HCT116 (cell line): ENCODE measurements around the gene MXI1. TPM values are rescaled to one million over a fixed set of nuclear protein-coding genes. Genes with fewer than 3 reads are reported as not detected.

Experiments used
- ATAC-seq: fragments of 200-7000 bp; cut with Tn5 transposase; 2 replicates; pipeline ENCODE4 v1.9.1; 2020; ENCODE audit warnings: mild to moderate bottlenecking, moderate library complexity
- BruUV-seq: library from RNA; stranded (reverse); fragments of 400-500 nt; replicated peaks from 2 replicates; lab custom pipeline; 2021; lab: Mats Ljungman, UMichigan
- CTCF ChIA-PET: fragments of 300-600 bp; sonication (Branson Sonifier 250); formaldehyde crosslinking; loops from one replicate; lab custom pipeline; 2021; ENCODE audit warnings: antibody characterized with exemption; lab: Charles Lee
- POLR2A ChIA-PET: fragments of 300-600, 350-600 bp; sonication (Branson Sonifier 250); formaldehyde crosslinking; loops from one replicate; lab custom pipeline; 2021; ENCODE audit warnings: antibody characterized with exemption; lab: Charles Lee
- RAD21 ChIA-PET, 2 experiments: fragments of 300-600 bp; sonication (Branson Sonifier 250); formaldehyde crosslinking; loops; one replicate each; lab custom pipeline; 2023; ENCODE audit warnings: low total read pairs in 2 of 2; ENCODE audit not compliant: uncharacterized antibody in 2 of 2, unreplicated experiment in 2 of 2, low non-redundant PET in 1 of 2; lab: Charles Lee
- DNase-seq: peaks from one replicate; pipeline ENCODE4 v3.0.0-alpha.2; 2010; ENCODE audit warnings: low read depth, low spot score
- H2AFZ ChIP-seq: fragments of 200-600 bp; shearing (Covaris generic), sonication (generic); 2 replicates; pipeline ENCODE4 v1.6.1; 2017; ENCODE audit warnings: low read depth, mixed run types, mixed read lengths, antibody characterized with exemption, low read length; ENCODE audit not compliant: poor library complexity, severe bottlenecking
- H3K27ac ChIP-seq: 2 replicates; pipeline ENCODE4 v1.5.1; 2012; ENCODE audit warnings: low read depth, low read length
- H3K27me3 ChIP-seq: fragments of 200-600 bp; sonication (generic); 2 replicates; pipeline ENCODE4 v1.6.1; 2016; ENCODE audit warnings: mixed run types, low read length, mixed read lengths; ENCODE audit not compliant: insufficient read depth
- H3K36me3 ChIP-seq, 2 experiments: fragments of 200-500 bp in 1 of 2; fragments of 200-600 bp in 1 of 2; sonication (Bioruptor generic) in 1 of 2; sonication (generic) in 1 of 2; 2 replicates each; pipeline versions ENCODE4 v1.5.1 to v1.6.1; 2014 to 2016; ENCODE audit warnings: low read length in 2 of 2, inconsistent platforms in 1 of 2, mixed read lengths in 1 of 2, mixed run types in 1 of 2; ENCODE audit not compliant: insufficient read depth in 2 of 2, control insufficient read depth in 1 of 2
- H3K4me1 ChIP-seq, 2 experiments: fragments of 200-600 bp in 1 of 2; sonication (generic) in 1 of 2; 2 replicates each; pipeline versions ENCODE4 v1.5.1 to v1.6.1; 2012 to 2017; ENCODE audit warnings: low read length in 2 of 2, inconsistent platforms in 1 of 2, mild to moderate bottlenecking in 1 of 2, mixed read lengths in 1 of 2, mixed run types in 1 of 2, moderate library complexity in 1 of 2; ENCODE audit not compliant: insufficient read depth in 2 of 2, control insufficient read depth in 1 of 2
- H3K4me2 ChIP-seq: fragments of 200-600 bp; sonication (generic); 2 replicates; pipeline ENCODE4 v1.6.1; 2017; ENCODE audit warnings: mixed run types, low read length, mixed read lengths
- H3K4me3 ChIP-seq, 2 experiments: fragments of 200-600 bp in 1 of 2; sonication (generic) in 1 of 2; replicated peaks in 1 of 2; 2 replicates each; pipeline ENCODE4 v1.5.1; 2011 to 2016; ENCODE audit warnings: low read length in 2 of 2, control low read depth in 1 of 2, low read depth in 1 of 2, mild to moderate bottlenecking in 1 of 2, mixed read lengths in 1 of 2, mixed run types in 1 of 2
- H3K79me2 ChIP-seq: fragments of 200-600 bp; sonication (generic); 2 replicates; pipeline ENCODE4 v1.6.1; 2017; ENCODE audit warnings: mild to moderate bottlenecking, mixed run types, low read length, moderate library complexity, mixed read lengths; ENCODE audit not compliant: insufficient read depth
- H3K9ac ChIP-seq: fragments of 200-600 bp; sonication (generic); 2 replicates; pipeline ENCODE4 v1.6.1; 2016; ENCODE audit warnings: low read length, mixed read lengths
- H3K9me2 ChIP-seq: fragments of 200-600 bp; sonication (generic), shearing (Covaris generic); 2 replicates; pipeline ENCODE4 v1.6.1; 2017; ENCODE audit warnings: mixed run types, mild to moderate bottlenecking, moderate library complexity; ENCODE audit not compliant: insufficient read depth
- H3K9me3 ChIP-seq, 2 experiments: fragments of 200-500 bp in 1 of 2; fragments of 200-600 bp in 1 of 2; sonication (Bioruptor generic) in 1 of 2; sonication (generic) in 1 of 2; 2 replicates each; pipeline ENCODE4 v1.6.1; 2014 to 2017; ENCODE audit warnings: low read length in 2 of 2, mixed read lengths in 2 of 2, inconsistent platforms in 1 of 2, low read depth in 1 of 2, mild to moderate bottlenecking in 1 of 2, mixed run types in 1 of 2, moderate library complexity in 1 of 2; ENCODE audit not compliant: control insufficient read depth in 1 of 2, insufficient read depth in 1 of 2
- H4K20me1 ChIP-seq: fragments of 200-600 bp; sonication (generic), shearing (Covaris generic); 2 replicates; pipeline ENCODE4 v1.6.1; 2017; ENCODE audit warnings: mixed run types, mild to moderate bottlenecking, moderate library complexity; ENCODE audit not compliant: insufficient read depth
- CEBPB ChIP-seq: IDR thresholded peaks from 2 replicates; pipeline ENCODE4 v1.6.1; 2012; ENCODE audit warnings: low read depth
- EZH2 ChIP-seq: fragments of 200-600 bp; sonication (generic); IDR thresholded peaks from 2 replicates; pipeline ENCODE4 v1.6.1; 2017; ENCODE audit warnings: antibody characterized with exemption, mixed run types
- JUND ChIP-seq: IDR thresholded peaks from 2 replicates; pipeline ENCODE4 v1.6.1; 2012
- RAD21 ChIP-seq: IDR thresholded peaks from 2 replicates; pipeline ENCODE4 v1.6.1; 2012; ENCODE audit warnings: low read depth, mild to moderate bottlenecking
- YY1 ChIP-seq: IDR thresholded peaks from 2 replicates; pipeline ENCODE4 v1.6.1; 2011; ENCODE audit warnings: low read length, low read depth, moderate library complexity, mild to moderate bottlenecking; ENCODE audit not compliant: insufficient replicate concordance; ENCODE audit errors: extremely low read depth
- ZNF274 ChIP-seq: fragments of 200-500 bp; sonication (Bioruptor generic); IDR thresholded peaks from 2 replicates; pipeline ENCODE4 v1.6.1; 2014; ENCODE audit warnings: mild to moderate bottlenecking, low read depth, low read length, inconsistent platforms
- intact Hi-C: fragments of 100-400 bp; cut with micrococcal nuclease; formaldehyde crosslinking; loops from 2 replicates; pipeline ENCODE4 v1.10.0; 2022
- total RNA-seq: library from RNA; stranded (reverse); gene quantifications from one replicate; pipeline ENCODE4 v1.2.1, GENCODE V29; 2021; ENCODE audit not compliant: unreplicated experiment
- TF ChIP-seq, protein P1 (sequence below): IDR thresholded peaks from 2 replicates; pipeline ENCODE4 v1.6.1; 2012; ENCODE audit warnings: low read depth

Gene MXI1
- total RNA-seq, 1 experiment from 2014 or later: 57.0 TPM

DNA sequence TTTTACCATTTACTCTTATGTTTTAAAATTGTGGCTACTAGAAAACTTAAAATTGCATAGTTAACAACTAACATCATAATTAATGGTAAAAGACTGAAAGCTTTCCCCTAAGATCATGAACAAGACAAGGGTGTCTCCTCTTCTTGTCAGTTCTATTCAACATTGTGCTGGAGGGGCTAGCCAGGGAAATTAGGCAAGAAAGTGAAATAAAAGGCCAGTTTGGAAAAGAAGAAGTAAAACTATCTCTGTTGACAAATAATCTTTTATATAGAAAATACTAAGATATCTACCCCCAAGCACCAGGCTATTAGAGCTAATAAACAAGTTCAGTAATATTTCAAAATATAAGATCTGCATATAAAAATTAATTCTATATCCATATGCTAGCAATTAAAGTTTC is 46.9 kb upstream of the MXI1 start:
- peaks cover 0 to 5% of the 10 kb centered on the region in 2 experiments; a peak in 2 of 4 replicates for H3K4me1 ChIP-seq
- no peaks in the 10 kb centered on the region; the same call in 1 of the 2 replicates for H4K20me1 ChIP-seq
- DNase-seq (no peak), ATAC-seq (no peak)
- ChIA-PET RAD21 (no interaction called here), CTCF (no interaction called here), POLR2A (no interaction called here)
- BruUV-seq: no TSS peak
- H3K4me3 ChIP-seq: no peak overlapping the region
- intact Hi-C loops: no loop called here
- no peaks in the 10 kb centered on the region for H3K27me3 ChIP-seq
- H3K9me3 ChIP-seq: no peaks in the 10 kb centered on the region
- H3K36me3 ChIP-seq: no peaks in the 10 kb centered on the region
- no peaks in the 10 kb centered on the region for H3K79me2 ChIP-seq
- no peak overlapping the region for H2AFZ ChIP-seq
- no peak overlapping the region for H3K4me2 ChIP-seq
- no peaks in the 10 kb centered on the region for H3K9me2 ChIP-seq
- TF ChIP-seq, protein P1, sequence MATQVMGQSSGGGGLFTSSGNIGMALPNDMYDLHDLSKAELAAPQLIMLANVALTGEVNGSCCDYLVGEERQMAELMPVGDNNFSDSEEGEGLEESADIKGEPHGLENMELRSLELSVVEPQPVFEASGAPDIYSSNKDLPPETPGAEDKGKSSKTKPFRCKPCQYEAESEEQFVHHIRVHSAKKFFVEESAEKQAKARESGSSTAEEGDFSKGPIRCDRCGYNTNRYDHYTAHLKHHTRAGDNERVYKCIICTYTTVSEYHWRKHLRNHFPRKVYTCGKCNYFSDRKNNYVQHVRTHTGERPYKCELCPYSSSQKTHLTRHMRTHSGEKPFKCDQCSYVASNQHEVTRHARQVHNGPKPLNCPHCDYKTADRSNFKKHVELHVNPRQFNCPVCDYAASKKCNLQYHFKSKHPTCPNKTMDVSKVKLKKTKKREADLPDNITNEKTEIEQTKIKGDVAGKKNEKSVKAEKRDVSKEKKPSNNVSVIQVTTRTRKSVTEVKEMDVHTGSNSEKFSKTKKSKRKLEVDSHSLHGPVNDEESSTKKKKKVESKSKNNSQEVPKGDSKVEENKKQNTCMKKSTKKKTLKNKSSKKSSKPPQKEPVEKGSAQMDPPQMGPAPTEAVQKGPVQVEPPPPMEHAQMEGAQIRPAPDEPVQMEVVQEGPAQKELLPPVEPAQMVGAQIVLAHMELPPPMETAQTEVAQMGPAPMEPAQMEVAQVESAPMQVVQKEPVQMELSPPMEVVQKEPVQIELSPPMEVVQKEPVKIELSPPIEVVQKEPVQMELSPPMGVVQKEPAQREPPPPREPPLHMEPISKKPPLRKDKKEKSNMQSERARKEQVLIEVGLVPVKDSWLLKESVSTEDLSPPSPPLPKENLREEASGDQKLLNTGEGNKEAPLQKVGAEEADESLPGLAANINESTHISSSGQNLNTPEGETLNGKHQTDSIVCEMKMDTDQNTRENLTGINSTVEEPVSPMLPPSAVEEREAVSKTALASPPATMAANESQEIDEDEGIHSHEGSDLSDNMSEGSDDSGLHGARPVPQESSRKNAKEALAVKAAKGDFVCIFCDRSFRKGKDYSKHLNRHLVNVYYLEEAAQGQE: no peak
- TF ChIP-seq CEBPB (no peak), JUND (no peak), RAD21 (no peak), ZNF274 (no peak), EZH2 (no peak), YY1 (no peak)
- no peak overlapping the region for H3K27ac ChIP-seq
- H3K9ac ChIP-seq: no peak overlapping the region
